Activated T-helper 2 cell treated with anti-CD3 and anti-CD28 coated beads, Interferon-gamma antibody, Interleukin-2, Interleukin-4, amounts not matched to agents 10 μg/mL and 5 μg/mL and 100 μg/mL, durations not matched to agents 14 hours and 24 hours and 36 hours (primary cell): ENCODE results near the gene ANGPTL1. TPM values are rescaled to one million over a fixed set of nuclear protein-coding genes. Genes with fewer than 3 reads are reported as not detected.

Experiments
- DNase-seq: peaks from one replicate; pipeline ENCODE4 v3.0.0; 2021; ENCODE audit warnings: low spot score
- H3K27ac Mint-ChIP-seq: one replicate; pipeline ENCODE4 v1.8.0; 2021; ENCODE audit warnings: mixed read lengths
- H3K27me3 Mint-ChIP-seq: one replicate; pipeline ENCODE4 v1.8.0; 2021; ENCODE audit warnings: low read depth, mixed read lengths
- H3K36me3 Mint-ChIP-seq: one replicate; pipeline ENCODE4 v1.8.0; 2021; ENCODE audit warnings: low read depth, mixed read lengths
- H3K4me1 Mint-ChIP-seq: one replicate; pipeline ENCODE4 v1.8.0; 2021; ENCODE audit warnings: low read depth, mixed read lengths
- H3K4me3 Mint-ChIP-seq: one replicate; pipeline ENCODE4 v1.8.0; 2021; ENCODE audit warnings: low read depth, mild to moderate bottlenecking, moderate library complexity, mixed read lengths
- H3K9me3 Mint-ChIP-seq: one replicate; pipeline ENCODE4 v1.8.0; 2021; ENCODE audit warnings: mixed read lengths
- intact Hi-C: fragments of 100-400 bp; cut with micrococcal nuclease; formaldehyde crosslinking; loops from one replicate; pipeline ENCODE4 v1.15.1; 2023
- total RNA-seq: library from RNA; stranded (reverse); gene quantifications from 2 replicates; pipeline ENCODE4 v1.2.3, GENCODE V29; 2022

The ANGPTL1 gene
- total RNA-seq, 1 donor from 2014 or later = not detected

DNA sequence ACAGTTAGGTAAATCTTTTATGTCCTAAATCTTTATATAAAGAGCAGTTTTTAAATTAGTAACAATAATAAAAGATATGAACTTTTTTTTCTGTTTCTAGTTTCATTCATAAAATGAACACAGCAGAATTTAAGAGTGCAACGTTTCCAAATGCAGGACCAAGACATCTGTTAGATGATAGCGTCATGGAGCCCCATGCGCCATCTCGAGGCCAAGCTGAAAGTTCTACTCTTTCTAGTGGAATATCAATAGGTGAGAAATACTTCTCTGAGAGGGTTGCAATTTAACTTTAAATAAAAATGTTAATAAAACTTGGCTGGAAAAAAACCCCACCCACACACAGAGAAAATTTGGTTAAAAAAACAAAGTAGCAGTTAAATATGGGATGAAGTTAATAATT lies 15.0 kb upstream of the ANGPTL1 start:
- Mint-ChIP-seq H3K27me3 (no peaks in the 10 kb centered on the region), H3K4me1 (peaks cover 4% of the 10 kb centered on the region), H3K36me3 (no peaks in the 10 kb centered on the region), H3K27ac (no peak overlapping the region), H3K4me3 (no peak overlapping the region), H3K9me3 (no peaks in the 10 kb centered on the region)
- no peak for DNase-seq
- intact Hi-C loops = no loop called here

DNA sequence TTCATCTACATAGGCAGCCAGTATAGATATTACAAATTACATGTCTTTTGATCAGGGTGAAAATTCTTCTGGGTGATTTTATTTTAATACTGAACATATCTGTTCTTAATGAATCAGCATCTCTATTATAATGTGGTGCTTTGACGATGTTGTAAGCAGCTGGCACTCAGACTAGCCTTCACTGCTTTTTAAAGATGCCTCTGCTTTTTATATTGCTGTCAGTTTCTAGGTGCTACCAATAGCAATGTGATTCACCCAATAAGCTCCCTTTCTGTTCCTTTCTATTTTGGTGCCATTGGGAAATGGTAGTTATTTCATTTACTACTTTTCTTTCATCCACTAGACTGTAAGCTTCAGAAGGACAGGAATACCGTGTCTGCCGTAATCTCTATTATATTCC lies 11.1 kb upstream of the ANGPTL1 start:
- Mint-ChIP-seq H3K9me3 (no peaks in the 10 kb centered on the region), H3K27ac (no peak overlapping the region), H3K27me3 (no peaks in the 10 kb centered on the region), H3K4me1 (peaks cover 4% of the 10 kb centered on the region), H3K4me3 (no peak overlapping the region), H3K36me3 (no peaks in the 10 kb centered on the region)
- intact Hi-C loops = no loop called here
- DNase-seq = no peak

DNA sequence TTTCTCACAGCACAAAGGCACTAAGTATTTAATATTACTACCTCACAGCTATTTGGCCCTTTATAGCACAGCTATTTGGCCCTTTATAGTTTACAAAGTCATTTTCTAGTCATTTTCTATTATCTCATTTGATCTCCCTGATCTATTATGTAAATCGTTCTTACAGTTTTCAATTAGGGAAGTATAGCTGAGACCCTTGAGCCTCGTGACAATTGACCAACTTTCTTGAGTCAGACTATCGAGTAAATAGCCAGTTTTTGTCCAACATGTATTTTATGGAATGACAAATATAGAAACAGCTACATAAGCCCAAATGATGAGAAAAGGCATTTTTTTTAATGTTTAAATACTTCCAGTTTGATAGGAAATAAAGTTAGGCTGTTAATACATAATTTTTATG lies 7.0 kb upstream of the ANGPTL1 start:
- H3K27me3 Mint-ChIP-seq = no peaks in the 10 kb centered on the region
- H3K4me1 Mint-ChIP-seq = peaks cover under 1% of the 10 kb centered on the region
- intact Hi-C loops = no loop called here
- H3K4me3 Mint-ChIP-seq = no peak overlapping the region
- H3K9me3 Mint-ChIP-seq = no peaks in the 10 kb centered on the region
- no peaks in the 10 kb centered on the region for H3K36me3 Mint-ChIP-seq
- H3K27ac Mint-ChIP-seq = no peak overlapping the region
- no peak for DNase-seq

DNA sequence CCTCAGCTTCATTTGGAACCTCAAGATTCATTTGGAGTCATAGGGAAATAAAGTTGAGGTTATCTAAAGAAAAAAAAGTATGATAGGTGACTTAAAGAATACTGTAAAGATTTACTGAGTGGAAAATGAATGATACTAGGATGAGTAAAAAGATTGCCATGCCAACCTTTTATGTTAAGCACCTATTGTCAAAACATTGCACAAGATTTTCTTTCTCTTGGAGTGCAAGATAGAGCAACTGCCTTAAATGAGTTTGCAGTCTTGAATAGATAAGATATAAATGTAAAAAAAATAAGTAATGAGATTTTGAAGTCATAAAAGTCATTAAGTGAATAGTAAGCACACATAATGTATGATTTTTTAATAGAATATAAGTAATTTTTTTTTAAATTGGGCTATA lies 5.1 kb upstream of the ANGPTL1 start:
- intact Hi-C loops = no loop called here

DNA sequence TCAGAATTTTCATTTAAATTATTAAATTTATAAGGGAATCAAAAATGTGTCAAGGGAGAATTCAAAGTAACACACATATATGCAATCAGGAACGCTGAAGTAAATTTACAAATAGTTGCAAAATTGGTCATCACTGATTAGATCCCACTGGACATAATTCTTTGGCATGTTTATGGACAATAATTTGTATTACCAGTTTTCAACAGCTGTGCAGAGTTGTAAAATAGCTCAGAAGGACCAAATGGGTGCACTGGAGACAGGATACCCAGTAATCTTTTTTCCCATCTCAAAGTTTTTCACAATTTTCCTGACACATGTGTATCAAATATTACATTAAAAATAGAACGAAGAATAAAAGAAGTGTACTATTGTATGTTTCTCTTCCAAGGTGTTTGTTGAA lies 4.1 kb upstream of the ANGPTL1 start:
- Mint-ChIP-seq H3K36me3 (no peaks in the 10 kb centered on the region), H3K4me1 (peaks cover 4% of the 10 kb centered on the region), H3K4me3 (no peak overlapping the region), H3K27me3 (no peaks in the 10 kb centered on the region), H3K27ac (no peak overlapping the region), H3K9me3 (no peaks in the 10 kb centered on the region)
- intact Hi-C loops = no loop called here
- no peak for DNase-seq

More for the DNA sequence above, 5.1 kb upstream of the ANGPTL1 start:
- no peaks in the 10 kb centered on the region for H3K36me3 Mint-ChIP-seq
- H3K4me1 Mint-ChIP-seq = peaks cover 4% of the 10 kb centered on the region
- no peak overlapping the region for H3K4me3 Mint-ChIP-seq
- no peaks in the 10 kb centered on the region for H3K27me3 Mint-ChIP-seq
- H3K27ac Mint-ChIP-seq = no peak overlapping the region
- H3K9me3 Mint-ChIP-seq = no peaks in the 10 kb centered on the region
- no peak for DNase-seq

DNA sequence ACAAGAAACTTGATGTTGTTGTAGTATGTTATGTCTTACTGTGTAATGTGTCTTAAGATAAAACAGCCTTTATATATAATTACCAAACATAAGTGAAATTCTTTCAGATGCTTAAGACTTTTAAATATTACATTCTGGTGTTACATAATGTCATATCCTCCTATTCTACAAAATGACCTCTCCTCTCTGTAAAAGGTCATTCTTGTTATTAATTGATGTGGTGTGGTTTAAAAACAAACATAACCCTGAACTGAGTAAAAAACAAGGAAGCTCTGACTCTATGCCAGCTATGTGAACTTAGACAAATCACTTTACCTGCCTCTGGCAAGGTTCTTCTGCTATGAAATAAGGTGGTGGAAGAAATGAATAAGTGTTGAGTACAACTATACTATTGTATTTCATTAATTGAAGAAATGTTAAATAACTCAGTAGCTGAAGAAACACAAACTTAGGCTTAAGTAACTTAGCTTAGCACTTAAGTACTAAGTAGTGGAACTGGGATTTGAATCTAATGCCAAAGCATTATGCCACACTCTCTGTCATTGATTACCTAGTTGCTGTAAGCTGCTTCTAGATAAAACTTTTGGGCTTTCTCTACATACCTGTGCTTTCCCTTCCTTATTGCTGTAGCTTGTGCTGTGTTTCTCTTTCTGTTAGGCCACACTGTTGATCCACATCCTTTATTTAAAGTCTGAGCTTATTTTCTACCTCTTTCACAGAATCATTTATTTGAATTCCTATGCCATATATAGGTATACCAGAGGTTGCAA lies 859 bp upstream of the ANGPTL1 start:
- H3K4me1 Mint-ChIP-seq = peaks cover 4% of the 10 kb centered on the region
- H3K27me3 Mint-ChIP-seq = no peaks in the 10 kb centered on the region
- H3K36me3 Mint-ChIP-seq = no peaks in the 10 kb centered on the region
- DNase-seq = no peak
- no peak overlapping the region for H3K27ac Mint-ChIP-seq
- H3K4me3 Mint-ChIP-seq = no peak overlapping the region
- intact Hi-C loops = no loop called here
- no peaks in the 10 kb centered on the region for H3K9me3 Mint-ChIP-seq

DNA sequence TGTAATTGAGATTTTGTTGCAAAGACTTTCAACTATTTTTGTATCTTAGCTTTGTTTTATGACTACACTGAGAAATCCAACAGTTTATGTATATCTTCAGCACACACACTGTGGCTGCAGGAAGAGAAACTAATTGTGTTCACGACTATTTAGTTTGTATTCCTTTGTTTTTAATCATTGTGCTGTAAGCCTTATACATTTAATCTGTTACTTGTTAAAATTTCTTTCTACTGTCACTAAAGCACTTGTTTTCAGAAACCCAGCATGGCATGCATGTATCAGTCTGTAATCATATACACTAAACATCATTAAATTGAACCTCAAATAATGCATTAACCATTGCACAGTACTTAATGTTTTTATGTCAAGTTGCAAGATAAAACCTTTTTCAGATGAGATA lies 656 bp downstream of the ANGPTL1 start:
- intact Hi-C loops = no loop called here
- Mint-ChIP-seq H3K4me3 (no peak overlapping the region), H3K4me1 (peaks cover 4% of the 10 kb centered on the region), H3K36me3 (no peaks in the 10 kb centered on the region), H3K27ac (no peak overlapping the region), H3K9me3 (no peaks in the 10 kb centered on the region), H3K27me3 (no peaks in the 10 kb centered on the region)
- no peak for DNase-seq

DNA sequence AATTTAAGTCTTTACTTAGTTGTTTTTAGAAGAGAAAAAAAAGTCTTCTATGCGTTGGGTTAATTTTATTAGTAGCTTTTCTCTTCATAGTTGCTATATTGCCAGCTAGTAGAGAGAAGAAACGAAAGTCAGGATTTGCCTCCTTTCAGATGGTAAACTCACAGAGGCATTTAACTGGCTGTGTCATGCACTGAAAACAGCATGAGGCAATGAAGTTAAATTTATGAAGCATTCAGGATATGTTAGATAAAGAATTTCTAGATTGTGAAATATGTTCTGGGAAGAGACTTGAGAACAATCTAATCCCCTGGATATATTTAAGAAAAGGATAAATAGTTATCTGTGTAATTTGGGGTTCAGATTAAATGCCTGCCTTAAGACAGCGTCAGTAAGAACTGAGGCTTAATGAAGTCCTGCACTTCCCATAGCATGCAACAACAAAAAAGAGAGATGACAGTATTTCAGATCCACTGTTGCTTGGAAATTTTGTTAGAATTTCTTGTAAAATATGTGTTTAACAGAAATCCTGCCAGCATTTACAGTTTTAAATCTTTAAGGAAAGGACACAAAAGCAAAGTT lies 1.7 kb downstream of the ANGPTL1 start:
- H3K27ac Mint-ChIP-seq = no peak overlapping the region
- H3K4me3 Mint-ChIP-seq = no peak overlapping the region
- intact Hi-C loops = no loop called here
- no peak for DNase-seq
- no peaks in the 10 kb centered on the region for H3K36me3 Mint-ChIP-seq
- peaks cover 8% of the 10 kb centered on the region for H3K4me1 Mint-ChIP-seq
- no peaks in the 10 kb centered on the region for H3K9me3 Mint-ChIP-seq
- H3K27me3 Mint-ChIP-seq = peaks cover 3% of the 10 kb centered on the region

DNA sequence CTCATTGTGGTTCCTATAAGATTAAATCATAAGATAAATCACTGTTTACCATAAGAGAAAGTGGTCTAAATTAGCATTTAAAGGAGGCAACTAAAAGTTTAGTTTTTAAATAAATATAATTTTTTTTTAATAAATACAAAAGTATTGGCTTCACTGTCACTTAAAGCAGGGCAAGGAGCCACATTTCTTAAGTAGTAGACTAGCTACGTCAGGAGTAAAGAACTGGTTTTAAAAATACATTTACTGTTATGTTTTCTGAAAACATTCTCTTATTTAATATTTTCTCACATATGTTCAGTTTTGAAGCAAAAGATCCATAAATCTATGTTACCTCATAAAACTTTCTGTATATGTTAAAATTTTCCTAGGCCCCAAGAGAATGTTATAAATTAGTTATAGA lies 2.2 kb downstream of the ANGPTL1 start:
- Mint-ChIP-seq H3K4me3 (no peak overlapping the region), H3K27me3 (peaks cover 3% of the 10 kb centered on the region), H3K4me1 (peaks cover 12% of the 10 kb centered on the region), H3K36me3 (no peaks in the 10 kb centered on the region), H3K27ac (no peak overlapping the region), H3K9me3 (no peaks in the 10 kb centered on the region)
- intact Hi-C loops = no loop called here
- DNase-seq = no peak

DNA sequence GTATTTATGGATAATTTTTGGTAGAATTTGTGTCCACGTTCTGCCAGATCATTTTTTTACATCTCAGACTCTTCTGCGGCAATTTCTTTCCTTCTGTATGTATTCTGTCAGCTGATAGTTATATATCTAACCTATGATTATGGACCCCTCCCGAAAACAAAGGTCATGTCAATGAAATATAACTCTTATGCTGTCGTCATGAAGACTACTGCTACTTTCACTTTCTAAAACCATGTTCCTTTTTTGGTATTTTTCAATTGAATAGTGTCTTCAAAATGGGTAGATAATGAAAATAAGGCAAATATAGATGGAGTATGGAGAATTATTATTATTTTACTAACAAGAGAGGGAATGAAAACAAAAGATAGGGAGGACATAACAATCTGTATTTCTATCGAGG lies 3.2 kb downstream of the ANGPTL1 start:
- no peak for DNase-seq
- H3K27me3 Mint-ChIP-seq = peaks cover 3% of the 10 kb centered on the region
- H3K36me3 Mint-ChIP-seq = no peaks in the 10 kb centered on the region
- H3K27ac Mint-ChIP-seq = no peak overlapping the region
- no peaks in the 10 kb centered on the region for H3K9me3 Mint-ChIP-seq
- peaks cover 9% of the 10 kb centered on the region for H3K4me1 Mint-ChIP-seq
- H3K4me3 Mint-ChIP-seq = no peak overlapping the region
- intact Hi-C loops = no loop called here

DNA sequence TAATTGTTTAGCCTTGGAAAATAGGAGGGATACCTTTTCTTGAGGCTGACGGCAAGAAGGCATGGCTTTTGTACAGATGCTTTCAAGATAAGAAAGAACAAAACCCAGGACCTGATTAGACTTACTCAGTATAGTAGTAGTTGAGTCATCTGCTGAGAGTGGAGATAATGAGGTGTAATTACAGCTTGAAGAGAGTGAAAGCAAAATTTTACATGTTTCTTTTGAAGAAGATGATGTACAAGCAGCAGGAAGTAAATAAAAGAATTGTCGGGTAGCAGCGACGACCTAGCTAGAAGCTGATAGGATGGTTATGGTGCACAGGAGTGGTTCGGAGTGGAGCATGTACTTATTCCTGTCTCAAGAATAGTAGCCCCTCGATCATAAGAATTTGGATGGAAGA lies 6.6 kb downstream of the ANGPTL1 start:
- peaks cover 3% of the 10 kb centered on the region for H3K27me3 Mint-ChIP-seq

DNA sequence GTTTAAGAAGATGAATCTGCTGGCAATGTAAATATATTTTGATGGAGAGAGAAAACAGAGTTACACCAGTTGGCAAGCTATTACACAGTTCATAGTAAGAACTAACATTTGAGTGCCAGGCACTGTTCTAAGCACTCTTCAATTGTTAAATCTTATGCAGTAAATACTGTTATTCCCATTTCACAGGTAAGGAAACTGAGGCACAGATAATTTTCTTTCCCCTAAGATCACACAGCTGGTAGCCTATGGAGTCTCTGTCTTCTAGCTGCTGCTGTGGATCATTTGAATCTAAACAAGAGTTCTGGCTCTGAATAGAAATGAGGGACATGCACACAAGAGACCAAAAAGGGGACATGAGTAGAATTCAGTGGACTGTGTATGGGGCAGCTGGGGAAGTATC lies 8.0 kb downstream of the ANGPTL1 start:
- DNase-seq = no peak
- Mint-ChIP-seq H3K4me3 (no peak overlapping the region), H3K4me1 (peaks cover 7% of the 10 kb centered on the region), H3K27ac (no peak overlapping the region), H3K27me3 (peaks cover 6% of the 10 kb centered on the region), H3K9me3 (no peaks in the 10 kb centered on the region), H3K36me3 (no peaks in the 10 kb centered on the region)
- intact Hi-C loops = no loop called here

More for the DNA sequence above, 6.6 kb downstream of the ANGPTL1 start:
- DNase-seq = no peak
- no peaks in the 10 kb centered on the region for H3K9me3 Mint-ChIP-seq
- no peaks in the 10 kb centered on the region for H3K36me3 Mint-ChIP-seq
- H3K4me1 Mint-ChIP-seq = peaks cover 7% of the 10 kb centered on the region
- no peak overlapping the region for H3K27ac Mint-ChIP-seq
- intact Hi-C loops = no loop called here
- no peak overlapping the region for H3K4me3 Mint-ChIP-seq

DNA sequence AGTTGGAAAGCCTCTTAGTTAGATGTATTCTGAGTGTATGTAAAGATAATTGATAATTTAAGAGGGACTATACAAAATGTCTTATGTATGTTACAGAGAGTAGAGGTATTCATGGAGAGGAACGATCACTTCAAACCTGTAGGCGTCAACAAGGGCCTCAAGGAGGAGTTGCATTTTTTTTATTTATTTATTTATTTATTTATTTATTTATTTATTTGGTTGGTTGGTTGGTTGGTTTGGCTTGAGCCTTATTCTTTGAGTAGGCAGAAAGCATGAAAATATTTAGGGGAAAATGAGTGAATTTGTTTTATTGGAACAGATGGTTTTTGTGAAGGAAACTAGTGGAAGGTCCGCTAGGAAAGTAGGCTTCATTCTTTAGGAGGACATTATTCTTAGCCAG lies 8.5 kb downstream of the ANGPTL1 start:
- Mint-ChIP-seq H3K27me3 (peaks cover 6% of the 10 kb centered on the region), H3K9me3 (no peaks in the 10 kb centered on the region), H3K36me3 (no peaks in the 10 kb centered on the region), H3K27ac (no peak overlapping the region), H3K4me1 (peaks cover 7% of the 10 kb centered on the region), H3K4me3 (no peak overlapping the region)
- intact Hi-C loops = no loop called here
- DNase-seq = no peak
